ENCODE data around the gene PDS5A.
"Not testable (repeated sequence)": the region's sequence is repeated elsewhere in the genome, so short reads cannot be mapped to it uniquely, and the experiment has no call there.

PDS5A gene

GRCh38 chr4:39814403-39815185 is 163.1 kb downstream of the PDS5A start:
- Histone ChIP-seq H3K36me3 (ENCODE audit: low read depth) (no peaks in the 10 kb centered on the region), H3K4me1 (ENCODE audit: insufficient read depth, poor library complexity, severe bottlenecking) (no peaks in the 10 kb centered on the region), H3K4me3 (ENCODE audit: severe bottlenecking) (no peak overlapping the region), H3K27me3 (ENCODE audit: insufficient read depth, poor library complexity, severe bottlenecking) (no peaks in the 10 kb centered on the region), H3K27ac (ENCODE audit: poor library complexity, severe bottlenecking) (no peak overlapping the region), H3K9me3 (ENCODE audit: severe bottlenecking) (no peaks in the 10 kb centered on the region)
- ATAC-seq (ENCODE audit: low read depth) (peak; percentile 63), DNase-seq (ENCODE audit: low spot score) (no peak)
- no peak for TF ChIP-seq CTCF (IDR thresholded peaks at IDR 0.05; ENCODE audit: poor library complexity, severe bottlenecking)

- H3K4me3 ChIP-seq (ENCODE audit: severe bottlenecking); H3K27me3 ChIP-seq (ENCODE audit: insufficient read depth, poor library complexity, severe bottlenecking); ATAC-seq (ENCODE audit: low read depth); H3K4me1 ChIP-seq (ENCODE audit: insufficient read depth, poor library complexity, severe bottlenecking); H3K27ac ChIP-seq (ENCODE audit: poor library complexity, severe bottlenecking); DNase-seq (ENCODE audit: low spot score); H3K9me3 ChIP-seq (ENCODE audit: severe bottlenecking); H3K36me3 ChIP-seq (ENCODE audit: low read depth): not testable (repeated sequence)
These were observed 163.9 kb downstream of the PDS5A start for GRCh38 chr4:39813761-39814160.

GRCh38 chr4:39813033-39813432 is 164.7 kb downstream of the PDS5A start:
- DNase-seq (ENCODE audit: low spot score); H3K36me3 ChIP-seq (ENCODE audit: low read depth); H3K4me1 ChIP-seq (ENCODE audit: insufficient read depth, poor library complexity, severe bottlenecking); ATAC-seq (ENCODE audit: low read depth); H3K27me3 ChIP-seq (ENCODE audit: insufficient read depth, poor library complexity, severe bottlenecking); H3K9me3 ChIP-seq (ENCODE audit: severe bottlenecking); H3K27ac ChIP-seq (ENCODE audit: poor library complexity, severe bottlenecking); H3K4me3 ChIP-seq (ENCODE audit: severe bottlenecking): not testable (repeated sequence)

GRCh38 chr4:39812500-39812899 is 165.2 kb downstream of the PDS5A start:
- no peak for ATAC-seq (ENCODE audit: low read depth)
- H3K4me3 ChIP-seq (ENCODE audit: severe bottlenecking), result no peak overlapping the region
- no peak for DNase-seq (ENCODE audit: low spot score)
- no peak overlapping the region for H3K27ac ChIP-seq (ENCODE audit: poor library complexity, severe bottlenecking)
- TF ChIP-seq CTCF (IDR thresholded peaks at IDR 0.05; ENCODE audit: poor library complexity, severe bottlenecking), result no peak
- no peaks in the 10 kb centered on the region for H3K9me3 ChIP-seq (ENCODE audit: severe bottlenecking)
- no peaks in the 10 kb centered on the region for H3K36me3 ChIP-seq (ENCODE audit: low read depth)
- no peaks in the 10 kb centered on the region for H3K27me3 ChIP-seq (ENCODE audit: insufficient read depth, poor library complexity, severe bottlenecking)
- no peaks in the 10 kb centered on the region for H3K4me1 ChIP-seq (ENCODE audit: insufficient read depth, poor library complexity, severe bottlenecking)

GRCh38 chr4:39808231-39808749 is 169.4 kb downstream of the PDS5A start:
- Histone ChIP-seq H3K36me3 (ENCODE audit: low read depth) (no peaks in the 10 kb centered on the region), H3K9me3 (ENCODE audit: severe bottlenecking) (no peaks in the 10 kb centered on the region), H3K4me1 (ENCODE audit: insufficient read depth, poor library complexity, severe bottlenecking) (no peaks in the 10 kb centered on the region), H3K27me3 (ENCODE audit: insufficient read depth, poor library complexity, severe bottlenecking) (no peaks in the 10 kb centered on the region), H3K4me3 (ENCODE audit: severe bottlenecking) (no peak overlapping the region), H3K27ac (ENCODE audit: poor library complexity, severe bottlenecking) (no peak overlapping the region)
- no peak for DNase-seq (ENCODE audit: low spot score)
- TF ChIP-seq CTCF (IDR thresholded peaks at IDR 0.05; ENCODE audit: poor library complexity, severe bottlenecking), result peak; percentile 11
- ATAC-seq (ENCODE audit: low read depth), result 0 out of 3 replicates have a peak, but pooled peaks have one; percentile 29

GRCh38 chr4:39802005-39802404 is 175.7 kb downstream of the PDS5A start:
- no peak for TF ChIP-seq CTCF (IDR thresholded peaks at IDR 0.05; ENCODE audit: poor library complexity, severe bottlenecking)
- H3K27me3 ChIP-seq (ENCODE audit: insufficient read depth, poor library complexity, severe bottlenecking), result no peaks in the 10 kb centered on the region
- DNase-seq (ENCODE audit: low spot score), result no peak
- H3K4me1 ChIP-seq (ENCODE audit: insufficient read depth, poor library complexity, severe bottlenecking), result no peaks in the 10 kb centered on the region
- no peak overlapping the region for H3K4me3 ChIP-seq (ENCODE audit: severe bottlenecking)
- no peak overlapping the region for H3K27ac ChIP-seq (ENCODE audit: poor library complexity, severe bottlenecking)
- no peak for ATAC-seq (ENCODE audit: low read depth)
- H3K9me3 ChIP-seq (ENCODE audit: severe bottlenecking), result no peaks in the 10 kb centered on the region
- H3K36me3 ChIP-seq (ENCODE audit: low read depth), result no peaks in the 10 kb centered on the region

GRCh38 chr4:39792976-39793375 is 184.7 kb downstream of the PDS5A start:
- not testable (repeated sequence) for H3K4me3 ChIP-seq (ENCODE audit: severe bottlenecking); H3K9me3 ChIP-seq (ENCODE audit: severe bottlenecking); DNase-seq (ENCODE audit: low spot score); ATAC-seq (ENCODE audit: low read depth); H3K4me1 ChIP-seq (ENCODE audit: insufficient read depth, poor library complexity, severe bottlenecking); H3K36me3 ChIP-seq (ENCODE audit: low read depth); H3K27ac ChIP-seq (ENCODE audit: poor library complexity, severe bottlenecking); H3K27me3 ChIP-seq (ENCODE audit: insufficient read depth, poor library complexity, severe bottlenecking)
